ENCODE data around the gene FMN1. TPM values are rescaled to one million over a fixed set of nuclear protein-coding genes. Genes with fewer than 3 reads are reported as not detected.

FMN1 gene
- total RNA-seq, 2 donors from 2014 or later, result 0.60 to 1.1 TPM

DNA sequence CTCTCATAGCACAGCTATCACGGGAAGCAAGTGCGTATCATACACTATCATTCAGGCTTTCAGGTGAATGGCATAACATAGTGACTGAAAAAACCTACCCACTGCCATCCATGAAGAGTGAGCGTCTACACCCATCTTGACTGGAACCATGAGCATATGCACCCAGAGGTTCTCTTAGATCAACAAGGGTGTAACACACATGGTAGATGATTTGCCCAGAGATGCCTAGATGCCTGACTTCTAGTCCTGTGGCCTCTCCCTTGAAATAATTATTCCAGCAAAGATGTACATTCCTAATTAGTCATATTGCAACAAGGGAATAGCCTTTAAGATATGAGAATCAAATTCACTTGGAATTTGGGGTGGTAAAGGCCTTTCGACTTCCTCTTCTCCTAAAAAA, 248.3 kb downstream of the FMN1 start:
- Histone ChIP-seq H3K9me3 (ENCODE audit: control insufficient read depth, low read length) (no peaks in the 10 kb centered on the region), H3K27ac (ENCODE audit: low read depth, low read length) (no peak overlapping the region), H3K4me3 (ENCODE audit: low read length) (no peak overlapping the region), H3K27me3 (ENCODE audit: control insufficient read depth, insufficient read depth, low read length, poor library complexity, severe bottlenecking) (no peaks in the 10 kb centered on the region), H3K4me1 (ENCODE audit: control insufficient read depth, insufficient read depth, low read length) (no peaks in the 10 kb centered on the region), H3K36me3 (ENCODE audit: control insufficient read depth, insufficient read depth, low read length) (no peaks in the 10 kb centered on the region), H3K9ac (ENCODE audit: extremely low read depth, low read length, poor library complexity, severe bottlenecking) (no peak overlapping the region)
- no peak for TF ChIP-seq CTCF (conservative IDR thresholded peaks at IDR 0.05)
- no peak for DNase-seq
- Mint-ChIP-seq H3K27me3 (ENCODE audit: insufficient read depth) (no peaks in the 10 kb centered on the region), H3K36me3 (ENCODE audit: low read depth) (no peaks in the 10 kb centered on the region), H3K4me1 (no peaks in the 10 kb centered on the region), H3K27ac (no peak overlapping the region), H3K9me3 (peaks cover 3% of the 10 kb centered on the region), H3K4me3 (no peak overlapping the region)
- WGBS, 2 experiments (ENCODE audit: insufficient coverage in 1 of 2, insufficient read length in 1 of 2), result 95 to 100% methylated on average over 3 of the region's 4 CpGs

DNA sequence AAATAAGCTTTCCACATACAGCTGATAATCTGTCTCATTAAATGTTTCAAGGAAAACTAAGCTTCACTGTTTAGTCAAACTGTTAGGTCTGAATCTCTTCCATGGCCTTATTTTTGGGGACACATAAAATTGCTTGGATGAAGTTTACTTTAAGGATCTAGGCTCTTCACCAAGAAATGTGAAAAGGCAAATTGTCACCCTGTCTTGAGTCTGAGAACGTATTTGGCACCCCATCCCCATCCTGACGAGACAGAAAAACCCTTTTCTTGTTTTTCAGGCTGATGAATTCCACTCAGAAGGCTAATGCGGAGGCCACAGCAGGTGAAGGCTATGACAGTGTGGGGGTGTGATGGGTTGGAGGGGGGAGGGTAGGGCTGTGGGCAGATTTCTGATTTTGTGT, 250.1 kb downstream of the FMN1 start:
- 90% methylated on average over 3 of the region's 3 CpGs; no CpG with 5 or more reads in 1 of the 2 experiments for WGBS, 2 experiments (ENCODE audit: insufficient coverage in 1 of 2, insufficient read length in 1 of 2)
- Histone ChIP-seq H3K36me3 (ENCODE audit: control insufficient read depth, insufficient read depth, low read length) (no peaks in the 10 kb centered on the region), H3K9ac (ENCODE audit: extremely low read depth, low read length, poor library complexity, severe bottlenecking) (no peak overlapping the region), H3K9me3 (ENCODE audit: control insufficient read depth, low read length) (peaks cover 4% of the 10 kb centered on the region), H3K4me1 (ENCODE audit: control insufficient read depth, insufficient read depth, low read length) (no peaks in the 10 kb centered on the region), H3K27ac (ENCODE audit: low read depth, low read length) (no peak overlapping the region), H3K4me3 (ENCODE audit: low read length) (no peak overlapping the region), H3K27me3 (ENCODE audit: control insufficient read depth, insufficient read depth, low read length, poor library complexity, severe bottlenecking) (no peaks in the 10 kb centered on the region)
- H3K36me3 Mint-ChIP-seq (ENCODE audit: low read depth), result no peaks in the 10 kb centered on the region
- peaks cover 3% of the 10 kb centered on the region for H3K9me3 Mint-ChIP-seq
- no peak overlapping the region for H3K27ac Mint-ChIP-seq
- no peak for TF ChIP-seq CTCF (conservative IDR thresholded peaks at IDR 0.05)
- no peak for DNase-seq
- no peaks in the 10 kb centered on the region for H3K4me1 Mint-ChIP-seq
- no peak overlapping the region for H3K4me3 Mint-ChIP-seq
- no peaks in the 10 kb centered on the region for H3K27me3 Mint-ChIP-seq (ENCODE audit: insufficient read depth)

- H3K9me3 Mint-ChIP-seq, result no peaks in the 10 kb centered on the region
- no peaks in the 10 kb centered on the region for H3K27me3 Mint-ChIP-seq (ENCODE audit: insufficient read depth)
- H3K36me3 ChIP-seq (ENCODE audit: control insufficient read depth, insufficient read depth, low read length), result no peaks in the 10 kb centered on the region
- no peak overlapping the region for H3K4me3 Mint-ChIP-seq
- no peak for DNase-seq
- no peaks in the 10 kb centered on the region for H3K36me3 Mint-ChIP-seq (ENCODE audit: low read depth)
- no peaks in the 10 kb centered on the region for H3K27me3 ChIP-seq (ENCODE audit: control insufficient read depth, insufficient read depth, low read length, poor library complexity, severe bottlenecking)
- H3K4me1 ChIP-seq (ENCODE audit: control insufficient read depth, insufficient read depth, low read length), result no peaks in the 10 kb centered on the region
- no peak overlapping the region for H3K27ac Mint-ChIP-seq
- H3K4me3 ChIP-seq (ENCODE audit: low read length), result no peak overlapping the region
- no peak for TF ChIP-seq CTCF (conservative IDR thresholded peaks at IDR 0.05)
- no peak overlapping the region for H3K27ac ChIP-seq (ENCODE audit: low read depth, low read length)
- no peaks in the 10 kb centered on the region for H3K4me1 Mint-ChIP-seq
- no peak overlapping the region for H3K9ac ChIP-seq (ENCODE audit: extremely low read depth, low read length, poor library complexity, severe bottlenecking)
- peaks cover 4% of the 10 kb centered on the region for H3K9me3 ChIP-seq (ENCODE audit: control insufficient read depth, low read length)
- 89 to 100% methylated on average over 2 to 3 of the region's 3 CpGs for WGBS, 2 experiments (ENCODE audit: insufficient coverage in 1 of 2, insufficient read length in 1 of 2)
Observed at GRCh38 chr15:32943711-32944110, 250.8 kb downstream of the FMN1 start.

Data from endodermal cell (in vitro differentiated cells).